ENCODE results near the gene ADARB2. TPM values are rescaled to one million over a fixed set of nuclear protein-coding genes. Genes with fewer than 3 reads are reported as not detected.

The ADARB2 gene
- polyA plus RNA-seq, 10 donors = 0.04 to 0.45 (median 0.28) TPM

- no peak for DNase-seq
Observed at GRCh38 chr10:1210667-1211066, 526.7 kb downstream of the ADARB2 start.

GRCh38 chr10:1209355-1209979 is 527.9 kb downstream of the ADARB2 start:
- DNase-seq = no peak

- DNase-seq = no peak
Observed at GRCh38 chr10:1208366-1209311, 528.7 kb downstream of the ADARB2 start.

GRCh38 chr10:1206601-1207000 is 530.7 kb downstream of the ADARB2 start:
- no peak for DNase-seq

GRCh38 chr10:1206101-1206500 is 531.2 kb downstream of the ADARB2 start:
- DNase-seq = no peak

GRCh38 chr10:1205450-1206030 is 531.8 kb downstream of the ADARB2 start:
- no peak for DNase-seq

GRCh38 chr10:1204434-1205326 is 532.6 kb downstream of the ADARB2 start:
- no peak for DNase-seq

GRCh38 chr10:1203704-1204103 is 533.6 kb downstream of the ADARB2 start:
- DNase-seq = no peak

- no peak for DNase-seq
Observed at GRCh38 chr10:1203216-1203615, 534.1 kb downstream of the ADARB2 start.

GRCh38 chr10:1202343-1202742 is 535.0 kb downstream of the ADARB2 start:
- DNase-seq = no peak

- DNase-seq = no peak
Observed at GRCh38 chr10:1200866-1201807, 536.2 kb downstream of the ADARB2 start.

GRCh38 chr10:1199897-1200721 is 537.2 kb downstream of the ADARB2 start:
- no peak for DNase-seq

- DNase-seq = no peak
Observed at GRCh38 chr10:1199345-1199673, 538.0 kb downstream of the ADARB2 start.

- no peak for DNase-seq
Observed at GRCh38 chr10:1198453-1199344, 538.6 kb downstream of the ADARB2 start.

- no peak for DNase-seq
Observed at GRCh38 chr10:1197384-1197783, 539.9 kb downstream of the ADARB2 start.

- DNase-seq = no peak
Observed at GRCh38 chr10:1196656-1197055, 540.7 kb downstream of the ADARB2 start.

GRCh38 chr10:1195828-1196227 is 541.5 kb downstream of the ADARB2 start:
- DNase-seq = no peak

- DNase-seq = no peak
Observed at GRCh38 chr10:1194161-1194560, 543.2 kb downstream of the ADARB2 start.

- DNase-seq = no peak
Observed at GRCh38 chr10:1193561-1193960, 543.8 kb downstream of the ADARB2 start.

All from muscle of back (tissue), 11 donors.